ENCODE data around the gene ASS1. TPM values are rescaled to one million over a fixed set of nuclear protein-coding genes. Genes with fewer than 3 reads are reported as not detected.
A peak's percentile ranks its signal among the peaks of the same experiment; 100 is the strongest.

The ASS1 gene
- total and polyA plus RNA-seq, 12 donors, result 27.4 to 147 (median 53.3) TPM

GRCh38 chr9:130451004-130451390 is 6.2 kb downstream of the ASS1 start:
- TF ChIP-seq CTCF (IDR thresholded peaks at IDR 0.05), result no peak
- no peaks in the 10 kb centered on the region for H3K27me3 ChIP-seq
- ATAC-seq, result peak in 2 of 8 donors; percentile 26 to 36
- peaks cover 38 to 81% (median 76%) of the 10 kb centered on the region in 9 donors for H3K4me1 ChIP-seq
- no peak overlapping the region for H3K4me3 ChIP-seq
- peak overlapping the region; percentile 18 to 86 (median 77) for H3K27ac ChIP-seq
- intact Hi-C loops (cut with DNase I), result no loop called here
- H3K9me3 ChIP-seq, result no peaks in the 10 kb centered on the region
- DNase-seq, result peak; percentile 32 to 44
- H3K36me3 ChIP-seq, result no peaks in the 10 kb centered on the region
- WGBS, 2 donors, result 50 to 60% methylated on average over 14 of the region's 14 CpGs

DNA sequence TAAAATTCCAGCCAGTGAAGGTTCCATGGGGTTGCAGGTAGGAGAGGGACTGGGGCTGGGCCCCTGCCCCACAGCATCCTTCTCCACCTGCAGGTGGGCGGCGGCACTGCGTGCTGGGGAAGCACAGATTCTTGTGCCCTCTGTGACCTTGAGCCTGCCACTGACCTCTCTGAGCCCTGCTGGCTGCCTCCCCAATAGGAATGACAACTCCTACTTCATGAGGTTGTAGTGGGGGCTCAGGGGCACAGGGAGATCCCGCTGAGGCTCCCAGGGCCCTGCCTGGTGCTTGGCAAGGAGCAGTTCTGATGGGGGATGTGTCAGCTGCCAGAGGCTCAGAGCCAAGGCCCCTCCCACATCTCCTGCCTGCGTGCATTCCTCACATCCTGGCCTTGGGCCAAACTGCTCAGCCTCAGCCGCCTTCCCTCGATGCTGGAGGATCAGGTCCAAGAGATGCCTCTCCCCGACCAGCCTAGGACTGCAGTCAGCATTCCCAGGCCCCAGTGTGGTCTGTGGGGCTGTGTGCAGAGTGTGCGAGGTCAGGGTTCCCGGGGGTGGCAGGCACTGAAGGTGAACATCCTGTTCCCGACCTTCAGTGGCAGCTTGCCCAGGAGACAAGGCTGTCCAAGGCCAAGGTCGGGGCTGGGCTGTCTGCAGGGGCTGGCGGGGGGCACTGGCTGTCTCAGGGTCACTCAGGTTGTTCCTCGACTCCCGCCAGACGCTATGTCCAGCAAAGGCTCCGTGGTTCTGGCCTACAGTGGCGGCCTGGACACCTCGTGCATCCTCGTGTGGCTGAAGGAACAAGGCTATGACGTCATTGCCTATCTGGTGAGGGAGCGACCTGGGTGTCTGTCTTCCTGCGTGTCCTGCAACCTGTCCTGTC is 7.0 kb downstream of the ASS1 start:
- 23 to 25% methylated on average over 23 of the region's 23 CpGs for WGBS, 2 donors
- TF ChIP-seq CTCF (IDR thresholded peaks at IDR 0.05), result peak; percentile 12 to 57 (median 44)
- intact Hi-C loops (cut with DNase I), result no loop called here
- Histone ChIP-seq H3K27me3 (no peaks in the 10 kb centered on the region), H3K36me3 (no peaks in the 10 kb centered on the region), H3K4me3 (no peak overlapping the region), H3K4me1 (peaks cover 38 to 73% (median 68%) of the 10 kb centered on the region in 9 donors), H3K9me3 (no peaks in the 10 kb centered on the region), H3K27ac (peak overlapping the region; percentile 18 to 86 (median 77))
- DNase-seq (peak; percentile 86 to 88), ATAC-seq (peak; percentile 77 to 87 (median 80))

DNA sequence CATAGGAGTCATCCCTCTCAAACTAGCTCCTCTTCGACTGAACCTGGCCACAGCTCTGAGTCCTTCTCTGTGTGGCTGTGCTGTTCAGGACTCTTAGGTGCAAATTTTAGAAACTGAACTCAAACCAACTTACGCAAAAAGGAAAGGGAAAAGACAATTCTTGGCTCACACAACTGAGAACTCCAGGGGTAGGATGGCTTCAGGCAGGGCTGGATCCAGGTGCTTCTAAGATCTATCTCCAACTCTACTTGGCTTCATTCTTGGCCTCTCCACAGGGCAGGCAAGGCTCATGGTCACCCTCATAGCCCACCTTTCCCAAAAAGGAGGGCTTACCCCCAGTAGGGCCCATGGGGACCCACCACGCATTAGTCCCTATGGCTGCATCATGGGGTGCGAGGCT is 8.1 kb downstream of the ASS1 start:
- intact Hi-C loops (cut with DNase I), result no loop called here
- ATAC-seq (no peak), DNase-seq (no peak)
- Histone ChIP-seq H3K4me1 (peaks cover 29 to 62% (median 58%) of the 10 kb centered on the region in 9 donors), H3K4me3 (no peak overlapping the region), H3K9me3 (no peaks in the 10 kb centered on the region), H3K27ac (peak overlapping the region in 5 of 10 donors; percentile 66 to 86 (median 77)), H3K27me3 (no peaks in the 10 kb centered on the region), H3K36me3 (no peaks in the 10 kb centered on the region)
- no peak for TF ChIP-seq CTCF (IDR thresholded peaks at IDR 0.05)
- 92 to 95% methylated on average over 4 of the region's 4 CpGs for WGBS, 2 donors

DNA sequence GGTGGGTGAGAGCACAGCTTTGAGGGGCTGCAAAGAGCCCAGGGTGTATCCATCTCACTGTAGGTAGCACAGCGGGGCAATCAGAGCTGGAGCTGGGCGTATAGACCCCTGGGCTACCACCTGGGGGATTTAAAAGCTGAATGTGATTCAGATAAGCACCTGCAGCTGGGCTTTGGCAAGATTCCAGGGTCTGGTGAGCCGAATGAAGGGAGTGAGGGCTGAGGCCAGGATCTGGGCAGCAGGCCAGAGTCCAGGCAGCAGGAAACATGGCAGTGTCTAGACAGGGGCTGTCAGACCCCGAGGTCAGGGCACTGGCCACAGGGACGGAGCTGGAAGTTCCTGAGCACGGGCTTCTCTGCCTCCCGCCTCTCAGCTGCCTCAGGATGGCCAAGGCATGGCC is 8.7 kb downstream of the ASS1 start:
- ATAC-seq, result peak in 5 of 8 donors; percentile 6 to 44 (median 19)

More for the DNA sequence above, 8.7 kb downstream of the ASS1 start:
- intact Hi-C loops (cut with DNase I), result no loop called here
- 34 to 36% methylated on average over 7 of the region's 7 CpGs for WGBS, 2 donors
- peak overlapping the region in 3 of 10 donors; percentile 22 to 86 (median 37) for H3K27ac ChIP-seq
- H3K4me1 ChIP-seq, result peaks cover 29 to 57% (median 51%) of the 10 kb centered on the region in 9 donors
- peak; percentile 53 for DNase-seq
- no peaks in the 10 kb centered on the region for H3K9me3 ChIP-seq
- H3K36me3 ChIP-seq, result peaks cover 0 to 3% (median 0%) of the 10 kb centered on the region in 9 donors
- no peaks in the 10 kb centered on the region for H3K27me3 ChIP-seq
- no peak for TF ChIP-seq CTCF (IDR thresholded peaks at IDR 0.05)
- no peak overlapping the region for H3K4me3 ChIP-seq
